ENCODE data around the gene CYP27C1.
"Not testable (repeated sequence)": the region's sequence is repeated elsewhere in the genome, so short reads cannot be mapped to it uniquely, and the experiment has no call there.

DNA sequence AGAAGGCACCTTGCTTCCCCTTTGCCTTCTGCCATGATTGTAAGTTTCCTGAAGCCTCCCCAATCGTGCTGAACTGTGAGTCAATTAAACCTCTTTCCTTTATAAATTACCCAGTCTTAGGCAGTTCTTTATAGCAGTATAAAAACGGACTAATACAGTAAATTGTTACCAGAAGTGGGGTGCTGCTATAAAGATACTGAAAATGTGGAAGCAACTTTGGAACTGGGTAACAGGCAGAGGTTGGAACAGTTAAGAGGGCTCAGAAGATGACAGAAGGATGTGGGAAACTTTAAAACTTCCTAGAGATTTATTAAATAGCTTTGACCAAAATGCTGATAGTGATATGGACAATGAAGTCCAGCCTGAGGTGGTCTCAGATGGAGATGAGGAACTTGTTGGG, 17.7 kb upstream of the CYP27C1 start:
- TF ChIP-seq POLR2A (IDR thresholded peaks at IDR 0.05), result not testable (repeated sequence)
- TF ChIP-seq, protein P1, sequence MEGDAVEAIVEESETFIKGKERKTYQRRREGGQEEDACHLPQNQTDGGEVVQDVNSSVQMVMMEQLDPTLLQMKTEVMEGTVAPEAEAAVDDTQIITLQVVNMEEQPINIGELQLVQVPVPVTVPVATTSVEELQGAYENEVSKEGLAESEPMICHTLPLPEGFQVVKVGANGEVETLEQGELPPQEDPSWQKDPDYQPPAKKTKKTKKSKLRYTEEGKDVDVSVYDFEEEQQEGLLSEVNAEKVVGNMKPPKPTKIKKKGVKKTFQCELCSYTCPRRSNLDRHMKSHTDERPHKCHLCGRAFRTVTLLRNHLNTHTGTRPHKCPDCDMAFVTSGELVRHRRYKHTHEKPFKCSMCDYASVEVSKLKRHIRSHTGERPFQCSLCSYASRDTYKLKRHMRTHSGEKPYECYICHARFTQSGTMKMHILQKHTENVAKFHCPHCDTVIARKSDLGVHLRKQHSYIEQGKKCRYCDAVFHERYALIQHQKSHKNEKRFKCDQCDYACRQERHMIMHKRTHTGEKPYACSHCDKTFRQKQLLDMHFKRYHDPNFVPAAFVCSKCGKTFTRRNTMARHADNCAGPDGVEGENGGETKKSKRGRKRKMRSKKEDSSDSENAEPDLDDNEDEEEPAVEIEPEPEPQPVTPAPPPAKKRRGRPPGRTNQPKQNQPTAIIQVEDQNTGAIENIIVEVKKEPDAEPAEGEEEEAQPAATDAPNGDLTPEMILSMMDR (IDR thresholded peaks at IDR 0.05), result not testable (repeated sequence)

Measured in thyroid gland (tissue), 4 donors.